Measurements from ENCODE around the gene DOCK2.
"Not testable (repeated sequence)": the region's sequence is repeated elsewhere in the genome, so short reads cannot be mapped to it uniquely, and the experiment has no call there.

Gene DOCK2

DNA sequence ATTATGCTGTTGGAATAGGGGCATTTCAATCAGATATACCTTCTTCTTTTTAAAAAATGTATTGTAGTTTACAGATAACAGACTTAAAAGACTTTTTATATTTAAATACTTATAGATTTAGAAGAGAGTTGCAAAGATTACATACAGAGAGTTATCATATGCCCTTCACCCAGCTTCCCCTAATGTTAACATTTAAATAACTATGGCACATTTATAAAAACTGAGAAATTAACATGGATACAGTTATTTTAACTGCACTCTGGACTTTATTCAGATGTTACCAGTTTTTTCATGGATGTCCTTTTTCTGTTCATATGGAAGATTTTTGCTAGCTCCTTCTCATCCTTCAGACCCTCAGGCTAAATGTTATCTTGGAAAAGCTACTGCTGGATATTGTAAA lies 123.2 kb downstream of the DOCK2 start:
- DNase-seq, result no peak

- peak in 1 of 2 experiments; percentile 22 for DNase-seq
Observed at GRCh38 chr5:169762338-169763095, 125.4 kb downstream of the DOCK2 start.

GRCh38 chr5:169763376-169764017 lies 126.4 kb downstream of the DOCK2 start:
- DNase-seq, result no peak

DNA sequence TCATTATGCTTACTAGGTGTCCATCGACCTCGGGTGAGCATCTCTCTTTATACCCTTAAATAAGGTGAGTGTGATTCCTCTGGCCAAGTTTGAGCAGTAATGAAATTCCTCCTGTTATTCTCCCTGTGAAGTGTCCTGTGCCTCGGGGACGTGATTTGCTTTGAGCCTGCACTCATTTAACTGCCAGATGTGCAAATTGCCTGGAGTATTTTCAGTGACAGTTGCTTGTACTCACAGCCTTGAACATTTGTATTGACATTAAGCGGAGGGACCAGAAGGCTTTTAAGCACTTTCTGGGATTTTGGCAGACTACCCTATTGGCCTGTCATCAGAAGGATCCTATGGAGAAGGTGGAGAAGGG lies 126.9 kb downstream of the DOCK2 start:
- DNase-seq, result no peak

GRCh38 chr5:169765176-169765996 lies 128.3 kb downstream of the DOCK2 start:
- no peak for DNase-seq

GRCh38 chr5:169766943-169767342 lies 129.9 kb downstream of the DOCK2 start:
- not testable (repeated sequence) for DNase-seq

GRCh38 chr5:169767938-169768337 lies 130.9 kb downstream of the DOCK2 start:
- no peak for DNase-seq

- no peak for DNase-seq
Observed at GRCh38 chr5:169768416-169768815, 131.3 kb downstream of the DOCK2 start.

DNA sequence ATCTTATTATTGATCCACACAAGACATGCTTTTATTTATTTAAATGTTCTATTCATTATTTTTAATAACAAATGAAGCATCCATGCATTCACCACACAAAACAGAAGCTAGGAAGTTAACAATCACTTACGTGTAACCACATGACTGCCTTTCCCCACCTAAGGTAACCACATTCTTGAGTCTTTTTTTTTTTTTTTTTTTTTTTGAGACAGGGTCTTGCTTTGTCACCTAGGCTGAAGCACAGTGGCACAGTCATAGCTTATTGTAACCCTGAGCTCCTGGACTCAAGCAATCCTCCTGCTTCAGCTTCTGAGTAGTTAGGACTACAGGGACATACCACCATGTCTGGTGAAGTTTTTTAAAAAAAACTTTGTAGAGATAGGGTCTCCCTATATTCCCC lies 133.0 kb downstream of the DOCK2 start:
- no peak for DNase-seq

DNA sequence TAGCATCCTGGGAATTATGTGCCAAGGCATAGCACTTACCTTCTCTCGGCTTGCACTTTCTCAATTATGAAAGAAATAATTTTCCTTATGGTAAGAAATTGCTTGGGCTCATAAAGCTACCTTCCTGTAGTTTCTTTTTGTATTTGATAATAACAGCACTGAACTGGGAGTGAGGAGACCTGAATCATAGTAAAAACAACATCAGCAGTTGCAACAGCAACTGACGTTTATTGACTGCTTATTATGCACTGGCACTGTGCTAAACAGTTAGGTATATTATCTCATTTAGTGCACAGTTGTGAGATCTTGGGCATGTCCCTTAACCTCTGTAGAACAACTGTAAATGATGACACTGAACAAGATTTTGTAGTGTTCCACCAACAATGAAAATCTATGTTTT lies 135.2 kb downstream of the DOCK2 start:
- no peak for DNase-seq

- DNase-seq, result no peak
Observed at GRCh38 chr5:169772688-169773087, 135.6 kb downstream of the DOCK2 start.

DNA sequence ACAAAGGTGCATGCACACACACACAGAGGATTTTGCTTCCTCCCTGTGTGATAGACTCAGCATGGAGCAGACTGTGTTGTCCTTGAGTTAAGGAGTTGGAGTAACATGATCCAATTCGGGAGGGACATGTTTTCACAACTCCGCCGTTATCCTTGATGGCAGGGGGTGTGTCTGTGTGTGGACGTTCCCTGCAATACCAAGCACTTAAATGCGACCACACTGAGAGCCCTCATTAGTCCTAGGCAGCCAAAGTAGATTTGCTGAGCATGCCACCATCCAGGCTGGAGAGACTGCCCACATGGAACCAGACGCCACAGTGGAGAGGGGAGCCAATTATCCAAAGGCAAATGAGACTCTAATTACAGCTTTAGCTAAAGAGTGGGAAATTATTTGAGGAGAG lies 140.1 kb downstream of the DOCK2 start:
- no peak for DNase-seq

DNA sequence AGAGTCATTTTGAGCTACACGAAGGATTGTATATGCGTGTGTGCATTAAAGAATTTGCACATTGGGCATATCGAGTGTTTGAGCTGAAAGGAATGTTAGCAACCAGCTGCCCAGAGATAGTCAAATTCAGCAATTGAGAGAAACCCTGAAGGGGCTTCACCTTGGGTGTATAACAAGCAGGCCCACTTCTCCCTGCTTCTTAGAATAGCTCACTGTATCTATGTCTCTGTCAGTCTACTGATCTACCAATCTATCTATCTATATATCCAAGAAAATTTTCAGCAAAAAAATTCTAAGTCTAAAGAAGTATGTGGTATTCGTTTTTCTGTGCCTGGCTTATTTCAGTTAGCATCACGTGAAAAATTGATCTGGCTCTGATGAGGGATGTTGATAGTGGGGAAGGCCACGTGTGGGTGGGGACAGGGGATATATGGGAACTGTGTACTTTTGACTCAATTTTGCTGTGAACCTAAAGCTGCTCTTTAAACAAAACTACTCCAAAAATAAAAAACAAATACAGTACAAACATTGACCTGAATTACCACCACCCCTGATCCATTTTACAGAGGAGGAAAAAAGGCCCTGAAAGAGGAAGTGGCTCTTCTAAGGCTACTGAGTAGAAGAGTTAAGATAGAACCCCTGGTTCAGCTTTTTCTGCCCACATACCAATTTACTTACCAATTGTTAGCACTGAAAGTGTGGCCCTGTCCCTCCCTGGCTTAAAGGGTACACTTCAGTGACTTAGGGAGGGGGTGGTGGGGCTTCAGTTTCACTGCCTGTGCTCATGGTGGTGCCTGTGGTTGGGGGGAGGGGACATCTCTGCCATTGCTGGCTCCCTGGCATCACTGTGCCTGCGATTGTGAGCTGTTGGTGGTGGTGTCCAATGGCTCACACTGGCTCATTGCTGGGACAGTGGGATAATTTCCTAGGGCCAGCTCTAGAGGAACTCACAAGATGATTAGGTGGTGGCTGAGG lies 141.8 kb downstream of the DOCK2 start:
- DNase-seq, result no peak

- no peak for DNase-seq
Observed at GRCh38 chr5:169781420-169782345, 144.6 kb downstream of the DOCK2 start.

DNA sequence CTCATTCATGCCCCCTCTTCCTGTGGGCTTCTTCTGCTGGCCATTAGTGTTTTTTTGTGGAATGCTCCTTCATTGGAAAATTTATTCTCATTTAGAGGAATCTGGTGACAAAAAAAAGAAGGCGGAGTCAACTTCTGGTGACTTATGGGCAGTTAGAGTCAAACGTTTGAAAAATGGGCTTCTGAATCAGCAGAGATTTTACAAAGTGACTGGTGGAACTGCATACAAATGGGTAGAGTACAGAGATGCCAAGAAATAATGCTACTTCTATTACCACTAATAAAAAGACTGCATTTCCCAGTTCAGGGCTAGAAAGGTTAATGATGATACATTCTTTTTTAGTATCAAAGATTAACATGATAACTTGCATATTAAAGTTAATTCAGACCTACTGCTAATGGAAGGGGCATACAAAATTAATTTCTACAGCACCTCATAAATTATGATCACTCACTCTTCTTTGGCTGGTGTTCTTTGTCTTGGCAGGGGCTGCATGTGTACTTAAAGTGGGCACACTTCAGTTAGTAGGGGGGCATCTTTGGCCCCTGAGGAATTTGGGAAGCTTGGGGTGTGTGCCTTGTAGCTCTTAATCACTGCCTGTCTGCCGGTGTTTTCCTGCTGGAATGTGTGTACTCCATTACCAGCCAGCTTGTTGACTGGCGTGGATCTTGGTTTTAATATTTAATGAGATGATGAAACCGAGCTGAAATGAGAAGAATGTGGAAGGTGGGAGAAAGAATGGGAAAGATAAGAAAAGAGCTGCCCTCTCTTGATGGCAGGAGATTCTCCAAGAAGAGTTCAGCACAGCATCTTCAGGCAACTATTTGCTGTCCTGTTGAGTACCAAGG lies 148.9 kb downstream of the DOCK2 start:
- DNase-seq, result peak in 1 of 2 experiments; percentile 51

DNA sequence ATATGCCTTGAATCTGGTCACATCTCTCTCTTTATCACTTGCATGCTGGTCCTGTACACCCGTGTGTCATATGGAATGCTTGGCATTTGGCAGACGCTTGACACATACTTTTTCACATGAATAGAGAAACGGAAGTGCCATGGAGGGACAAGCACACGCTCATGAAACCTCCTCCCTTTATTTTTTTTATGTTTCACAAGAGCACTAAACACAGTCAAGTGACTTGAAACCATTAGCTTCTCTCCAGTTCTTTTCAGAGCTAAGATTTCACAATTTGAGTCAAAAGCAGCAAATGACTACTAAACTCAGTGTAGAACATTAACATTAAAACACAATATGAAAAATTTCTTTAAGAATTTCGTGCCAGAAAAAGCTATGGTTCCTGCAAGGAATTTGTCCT lies 151.1 kb downstream of the DOCK2 start:
- DNase-seq, result peak; percentile 67 to 85

DNA sequence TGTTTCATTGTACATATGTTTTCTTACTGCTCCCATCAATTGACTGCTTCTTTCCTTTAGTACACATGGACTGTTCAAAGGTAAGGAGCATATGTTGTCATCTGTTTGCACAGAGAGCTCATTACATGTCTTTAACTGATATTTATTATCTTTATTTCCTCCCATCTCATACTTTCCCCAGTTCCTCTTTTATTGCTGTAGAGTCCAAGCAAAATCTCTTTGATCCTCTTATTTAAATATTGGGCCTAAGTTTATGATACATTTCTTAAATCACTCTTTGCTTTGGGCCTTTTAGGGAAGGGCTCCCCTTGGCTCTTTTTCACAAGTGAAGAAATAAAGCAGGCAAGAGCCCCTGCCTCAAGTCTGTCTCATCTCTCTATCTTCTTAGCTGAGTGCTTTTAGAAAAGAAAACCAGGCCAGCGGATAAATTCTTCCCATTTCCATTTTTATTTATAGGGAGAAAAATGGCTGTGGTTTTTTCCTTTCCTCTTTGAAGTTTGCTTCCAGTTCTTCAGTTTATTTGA lies 152.4 kb downstream of the DOCK2 start:
- DNase-seq, result no peak

- DNase-seq, result no peak
Observed at GRCh38 chr5:169791251-169791650, 154.2 kb downstream of the DOCK2 start.

GRCh38 chr5:169795338-169795737 lies 158.3 kb downstream of the DOCK2 start:
- no peak for DNase-seq

- DNase-seq, result no peak
Observed at GRCh38 chr5:169796731-169797130, 159.7 kb downstream of the DOCK2 start.
